ENCODE data around the gene PBLD.

GRCh38 chr10:68301301-68301700 lies 31.4 kb downstream of the PBLD start:
- TF ChIP-seq GATA2 (IDR thresholded peaks at IDR 0.05; ENCODE audit: low read depth, low read length) (no peak), GATA3 (IDR thresholded peaks at IDR 0.05; ENCODE audit: low read depth, low read length) (no peak)

Measured in SH-SY5Y (cell line).